Activated naive CD8-positive, alpha-beta T cell (primary cell): Measurements from ENCODE around the gene CEBPE.

Source experiments
- H3K27ac Mint-ChIP-seq: one replicate; pipeline ENCODE4 v1.8.0; 2021; ENCODE audit warnings: mixed read lengths
- H3K27me3 Mint-ChIP-seq: one replicate; pipeline ENCODE4 v1.8.0; 2021; ENCODE audit warnings: mixed read lengths
- H3K36me3 Mint-ChIP-seq: one replicate; pipeline ENCODE4 v1.8.0; 2021; ENCODE audit warnings: mixed read lengths
- H3K4me1 Mint-ChIP-seq: one replicate; pipeline ENCODE4 v1.8.0; 2021; ENCODE audit warnings: low read depth, mixed read lengths
- H3K4me3 Mint-ChIP-seq: one replicate; pipeline ENCODE4 v1.8.0; 2021; ENCODE audit warnings: mild to moderate bottlenecking, mixed read lengths
- H3K9me3 Mint-ChIP-seq: one replicate; pipeline ENCODE4 v1.8.0; 2021; ENCODE audit warnings: low read depth, mixed read lengths

CEBPE gene

DNA sequence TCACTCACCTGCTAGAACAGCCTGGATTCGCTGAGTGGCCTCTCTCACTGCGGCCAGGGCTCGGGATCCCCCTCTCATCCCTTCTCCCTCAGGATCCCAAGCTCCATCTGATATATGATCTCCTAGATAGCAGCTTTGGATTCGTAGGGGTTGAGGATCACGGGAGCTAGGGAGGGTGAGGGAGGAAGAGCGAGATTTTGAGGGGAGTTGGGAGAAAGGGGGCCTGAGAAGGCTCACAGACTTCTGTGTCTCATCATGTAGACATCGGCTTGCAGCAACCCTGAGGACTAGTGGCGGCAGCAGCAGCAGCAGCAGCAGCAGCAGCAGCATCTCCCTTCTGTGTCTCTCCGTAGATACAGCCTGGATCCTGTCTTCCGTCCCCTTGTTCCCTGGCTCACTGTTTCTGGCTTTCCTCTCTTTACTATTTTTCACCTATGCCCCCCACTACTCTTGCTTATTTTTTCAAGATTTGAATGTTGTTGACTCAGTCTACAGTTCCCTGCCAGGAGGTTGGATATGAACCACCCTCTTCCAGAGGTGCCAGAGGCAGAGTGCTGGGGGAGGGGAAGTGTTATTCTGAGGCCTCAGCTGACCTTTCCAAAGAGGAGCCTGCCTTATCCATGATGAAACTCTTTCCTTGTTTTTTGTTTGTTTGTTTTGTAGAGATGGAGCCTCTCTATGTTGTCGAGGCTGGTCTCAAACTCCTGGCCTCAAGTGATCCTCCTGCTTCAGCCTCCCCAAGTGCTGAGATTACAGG lies 14.3 kb downstream of the CEBPE start, which contains the start of gene CIROP:
TSS of gene CIROP (minus strand) at position 399 of the 757 bp plus-strand sequence. CDS start at position 330, 69 bp downstream.
- Mint-ChIP-seq H3K27me3 (no peaks in the 10 kb centered on the region), H3K27ac (no peak within 1 kb of the TSS), H3K9me3 (no peaks in the 10 kb centered on the region), H3K4me3 (no peak within 1 kb of the TSS), H3K36me3 (no peaks in the 10 kb centered on the region), H3K4me1 (no peaks in the 10 kb centered on the region)

DNA sequence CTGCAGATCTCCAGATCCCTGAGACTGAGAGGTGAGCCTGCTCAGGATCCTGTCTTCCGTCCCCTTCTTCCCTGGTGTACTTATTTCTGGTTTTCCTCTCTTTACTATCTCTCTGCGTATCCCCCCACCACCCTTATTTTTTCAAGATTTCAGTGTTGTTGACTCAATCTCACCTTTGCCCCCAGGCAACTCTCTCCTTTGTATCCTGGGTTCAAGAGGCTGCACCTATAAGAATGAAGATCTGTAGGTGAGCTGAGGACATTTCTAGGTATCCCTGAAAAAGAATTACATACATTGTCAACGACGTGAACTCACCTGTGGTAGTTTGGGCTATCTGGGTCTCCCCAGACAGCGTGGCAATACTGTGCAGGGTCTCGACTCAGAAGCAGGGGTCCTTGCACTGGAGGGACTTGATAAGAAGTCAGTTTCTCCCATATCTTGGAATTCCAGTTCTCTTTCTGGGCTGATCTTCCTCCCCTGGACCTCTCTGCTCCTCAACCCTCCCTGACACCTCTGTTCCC lies 14.9 kb downstream of the CEBPE start:
- H3K27me3 Mint-ChIP-seq = no peaks in the 10 kb centered on the region
- H3K4me3 Mint-ChIP-seq = no peak overlapping the region
- peaks cover 1% of the 10 kb centered on the region for H3K36me3 Mint-ChIP-seq
- no peaks in the 10 kb centered on the region for H3K4me1 Mint-ChIP-seq
- H3K9me3 Mint-ChIP-seq = no peaks in the 10 kb centered on the region
- no peak overlapping the region for H3K27ac Mint-ChIP-seq

DNA sequence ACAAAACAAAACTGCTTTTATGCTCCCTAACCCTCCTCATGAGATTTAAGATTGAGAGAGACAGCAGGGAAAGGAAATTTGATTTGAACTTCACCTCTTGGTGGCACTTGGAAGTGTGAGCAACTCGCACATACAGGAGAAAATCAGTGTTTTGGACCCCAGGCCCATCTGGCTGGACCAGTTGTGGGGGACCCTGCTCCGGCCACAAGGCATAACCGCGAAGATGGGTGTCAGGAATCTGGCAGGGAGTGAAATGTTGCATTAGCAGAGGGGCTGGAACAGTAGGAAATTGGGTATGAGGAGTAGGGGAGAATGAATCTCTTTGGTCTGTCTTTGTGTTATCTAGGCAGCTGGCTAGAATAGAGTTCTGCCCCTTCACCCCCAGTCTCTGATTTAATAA lies 15.5 kb downstream of the CEBPE start:
- Mint-ChIP-seq H3K27me3 (no peaks in the 10 kb centered on the region), H3K9me3 (no peaks in the 10 kb centered on the region), H3K27ac (no peak overlapping the region), H3K4me1 (peaks cover 2% of the 10 kb centered on the region), H3K36me3 (peaks cover 5% of the 10 kb centered on the region), H3K4me3 (no peak overlapping the region)

DNA sequence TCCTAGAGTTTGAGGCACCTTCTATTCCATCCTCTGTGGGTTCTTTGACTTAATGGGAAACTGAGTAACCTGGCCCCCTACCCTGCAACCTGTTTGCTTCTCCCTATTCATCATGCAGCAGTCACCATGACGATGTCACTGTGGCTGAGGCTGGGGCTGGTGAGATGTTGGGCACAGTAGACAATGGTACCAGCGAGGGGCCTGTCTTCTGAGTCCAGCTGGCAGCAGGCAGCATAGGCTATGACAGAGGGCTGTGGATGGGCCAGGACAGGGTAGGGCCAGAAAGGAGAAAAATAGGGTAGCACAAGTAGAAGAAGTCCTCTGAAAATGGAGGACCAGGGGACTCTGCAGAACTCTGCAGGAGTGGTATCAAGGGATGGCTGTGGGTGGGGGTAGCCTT lies 16.3 kb downstream of the CEBPE start:
- no peaks in the 10 kb centered on the region for H3K9me3 Mint-ChIP-seq
- H3K36me3 Mint-ChIP-seq = peaks cover 6% of the 10 kb centered on the region
- H3K27ac Mint-ChIP-seq = no peak overlapping the region
- no peak overlapping the region for H3K4me3 Mint-ChIP-seq
- no peaks in the 10 kb centered on the region for H3K27me3 Mint-ChIP-seq
- H3K4me1 Mint-ChIP-seq = peaks cover 6% of the 10 kb centered on the region

DNA sequence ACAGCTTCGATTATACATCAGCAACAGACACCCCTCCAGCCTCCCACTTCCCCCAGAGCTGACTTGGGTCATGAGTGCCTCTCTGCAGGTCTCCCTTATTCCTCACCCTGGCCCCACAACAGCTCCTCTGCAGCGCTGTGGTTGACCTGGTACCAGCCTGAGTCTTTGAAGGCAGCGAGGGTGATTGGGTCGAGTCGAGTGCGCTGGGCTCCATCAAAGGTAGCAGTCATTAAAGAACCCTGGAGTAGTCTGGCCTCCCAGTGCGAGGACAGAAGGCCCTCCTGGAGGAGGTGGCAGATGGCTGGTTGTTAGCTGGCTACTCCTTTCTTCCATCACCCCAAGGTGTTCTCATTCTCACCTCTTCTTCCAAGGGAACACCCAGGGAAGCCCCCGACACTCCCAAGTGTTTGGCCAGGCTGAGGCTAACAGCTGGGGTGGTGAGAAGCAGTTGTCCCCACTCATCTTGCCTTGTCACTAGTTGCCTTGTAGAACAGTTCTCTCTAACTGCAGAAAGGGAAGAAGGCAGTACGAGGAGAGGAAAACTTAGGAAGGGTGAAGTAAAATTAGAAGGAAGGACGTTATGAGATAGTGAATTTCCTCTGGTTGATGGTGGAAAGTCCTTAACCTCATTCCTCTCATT lies 16.9 kb downstream of the CEBPE start:
- Mint-ChIP-seq H3K27ac (no peak overlapping the region), H3K27me3 (no peaks in the 10 kb centered on the region), H3K4me1 (peaks cover 13% of the 10 kb centered on the region), H3K4me3 (no peak overlapping the region), H3K36me3 (peaks cover 10% of the 10 kb centered on the region), H3K9me3 (no peaks in the 10 kb centered on the region)

DNA sequence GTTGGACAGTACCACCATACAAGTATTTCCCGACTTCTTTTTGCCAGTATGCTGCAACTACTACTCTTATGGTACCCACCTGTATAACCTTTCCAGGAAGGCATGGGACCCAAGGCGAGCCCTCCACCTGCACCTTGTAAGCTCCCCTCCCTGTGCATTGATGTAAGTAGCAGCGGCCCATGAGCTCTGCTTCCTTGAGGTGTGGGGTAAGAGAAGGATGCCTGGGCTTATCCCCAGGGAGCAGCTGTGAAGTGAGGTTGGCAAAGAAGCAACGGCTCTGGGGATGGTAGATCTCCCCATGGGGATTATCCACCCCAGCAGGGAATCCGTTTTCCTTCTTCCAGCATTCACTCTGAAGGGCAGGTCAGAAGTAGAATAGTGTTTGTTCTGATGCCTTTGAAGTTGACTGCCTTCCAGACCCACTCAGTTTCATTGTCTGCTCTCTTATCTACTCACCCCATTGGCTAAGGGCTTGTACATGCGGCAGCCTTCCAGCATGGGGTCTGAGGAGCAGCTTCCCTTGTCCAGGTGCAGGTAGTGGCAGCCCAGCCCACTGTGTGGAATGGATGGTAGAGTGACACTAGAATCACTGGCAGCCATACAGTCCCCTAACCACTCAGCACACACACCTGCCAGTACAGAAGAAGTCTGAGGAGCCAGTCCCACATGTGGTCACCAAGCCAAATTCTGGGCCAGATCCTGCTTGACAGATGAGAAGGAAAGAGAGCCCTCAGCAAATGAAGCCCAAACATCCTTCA lies 17.7 kb downstream of the CEBPE start:
- no peaks in the 10 kb centered on the region for H3K9me3 Mint-ChIP-seq
- H3K4me3 Mint-ChIP-seq = no peak overlapping the region
- H3K36me3 Mint-ChIP-seq = peaks cover 10% of the 10 kb centered on the region
- H3K27me3 Mint-ChIP-seq = no peaks in the 10 kb centered on the region
- H3K4me1 Mint-ChIP-seq = peaks cover 20% of the 10 kb centered on the region
- H3K27ac Mint-ChIP-seq = no peak overlapping the region

DNA sequence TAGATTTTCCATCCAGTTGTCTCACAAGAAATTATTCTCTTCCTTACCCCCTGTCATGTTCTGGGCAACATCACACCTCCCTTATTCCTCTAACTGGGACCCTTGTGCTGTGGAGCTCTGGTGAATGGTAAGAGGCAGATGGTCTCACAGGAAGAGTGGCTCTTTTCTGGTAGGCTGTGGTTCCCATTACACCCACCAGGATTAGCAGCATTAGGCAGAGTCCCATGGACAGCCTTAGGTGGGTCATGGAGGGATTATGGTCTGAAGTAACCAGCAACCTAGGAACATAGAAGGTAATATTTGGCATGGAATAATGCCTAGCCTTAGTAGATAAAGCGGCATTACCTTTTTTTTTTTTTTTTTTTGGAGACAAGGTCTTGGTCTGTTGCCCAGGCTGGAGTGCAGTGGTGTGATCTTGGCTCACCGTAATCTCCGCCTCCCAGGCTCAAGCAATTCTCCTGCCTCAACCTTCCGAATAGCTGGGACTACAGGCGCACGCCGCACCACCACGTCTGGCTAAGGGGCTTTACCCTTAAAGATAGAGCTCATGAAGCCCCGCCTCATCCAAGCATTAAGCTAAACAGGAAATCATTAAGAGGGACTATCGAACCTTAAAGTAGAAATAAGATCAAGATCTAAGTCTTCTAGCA lies 19.7 kb downstream of the CEBPE start:
- H3K27ac Mint-ChIP-seq = no peak overlapping the region
- H3K4me1 Mint-ChIP-seq = peaks cover 25% of the 10 kb centered on the region
- H3K9me3 Mint-ChIP-seq = no peaks in the 10 kb centered on the region
- no peaks in the 10 kb centered on the region for H3K27me3 Mint-ChIP-seq
- H3K4me3 Mint-ChIP-seq = no peak overlapping the region
- peaks cover 10% of the 10 kb centered on the region for H3K36me3 Mint-ChIP-seq

DNA sequence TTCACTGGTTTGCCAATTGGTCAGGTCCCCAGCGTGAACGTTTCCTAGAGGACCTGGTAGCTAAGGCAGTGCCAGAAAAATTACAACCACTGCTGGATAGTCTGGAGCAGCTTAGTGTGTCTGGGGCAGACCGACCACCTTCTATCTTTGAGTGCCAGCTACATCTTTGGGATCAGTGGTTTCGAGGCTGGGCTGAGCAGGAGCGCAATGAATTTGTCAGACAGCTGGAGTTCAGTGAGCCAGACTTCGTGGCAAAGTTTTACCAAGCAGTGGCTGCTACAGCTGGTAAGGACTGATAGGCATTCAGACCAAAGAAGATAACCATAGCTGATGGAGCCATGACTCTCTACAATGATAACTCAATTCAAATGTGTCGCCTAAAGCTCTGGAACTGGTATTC lies 21.3 kb downstream of the CEBPE start:
- H3K4me3 Mint-ChIP-seq = no peak overlapping the region
- H3K36me3 Mint-ChIP-seq = peaks cover 13% of the 10 kb centered on the region
- H3K27ac Mint-ChIP-seq = peak overlapping the region; percentile 36
- H3K9me3 Mint-ChIP-seq = no peaks in the 10 kb centered on the region
- H3K27me3 Mint-ChIP-seq = no peaks in the 10 kb centered on the region
- peaks cover 35% of the 10 kb centered on the region for H3K4me1 Mint-ChIP-seq

DNA sequence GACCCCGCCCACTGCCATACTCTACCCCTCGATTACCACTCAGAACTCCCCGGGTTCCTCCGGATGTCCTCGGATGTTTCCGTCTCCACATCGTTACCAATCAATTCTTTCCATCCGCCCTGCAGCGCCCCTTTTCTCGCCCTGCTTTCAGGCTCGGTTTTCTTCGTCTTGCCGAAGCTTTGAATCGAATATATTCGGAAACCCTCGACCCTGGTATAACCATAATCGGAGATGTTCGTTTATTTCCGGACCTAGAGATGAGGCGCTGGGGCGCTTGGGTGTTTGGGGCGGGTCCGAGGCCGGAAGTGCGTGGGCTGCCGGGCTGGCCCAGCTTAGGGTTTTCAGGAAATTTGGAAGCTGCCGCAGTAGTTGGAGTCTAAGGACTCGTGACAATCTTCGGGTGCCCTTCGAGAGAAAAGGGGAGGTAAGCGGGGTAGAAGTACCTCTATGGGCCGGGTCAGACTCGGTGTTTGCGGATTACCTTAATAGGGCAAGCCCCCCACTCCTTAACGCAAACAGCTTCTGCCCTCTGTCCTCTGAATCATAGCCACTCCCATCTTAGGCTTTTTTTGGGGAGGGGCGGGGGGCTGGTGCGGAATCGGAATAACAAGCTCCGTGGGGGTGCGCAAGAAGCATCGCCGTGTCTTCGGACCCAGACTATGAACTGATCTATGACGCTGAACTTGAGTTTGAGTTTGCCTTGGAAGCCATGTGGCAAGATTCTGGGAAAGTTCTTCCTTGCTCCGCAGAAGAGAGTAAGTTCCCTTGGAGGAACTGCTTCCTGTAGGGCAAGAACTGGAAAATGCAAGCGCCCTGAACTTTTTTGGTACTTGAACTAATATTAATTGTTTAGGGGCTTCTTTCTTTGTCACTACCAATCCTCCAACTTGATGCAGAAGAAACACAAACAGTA lies 23.6 kb downstream of the CEBPE start, which contains the start of gene C14orf119:
TSS of gene C14orf119 (plus strand) at position 310 of the 913 bp plus-strand sequence. CDS start 2,154 bp downstream, outside the sequence.
- Mint-ChIP-seq H3K4me3 (no peak within 1 kb of the TSS), H3K36me3 (peaks cover 20% of the 10 kb centered on the region), H3K9me3 (no peaks in the 10 kb centered on the region), H3K27ac (no peak within 1 kb of the TSS), H3K4me1 (peaks cover 49% of the 10 kb centered on the region), H3K27me3 (no peaks in the 10 kb centered on the region)

DNA sequence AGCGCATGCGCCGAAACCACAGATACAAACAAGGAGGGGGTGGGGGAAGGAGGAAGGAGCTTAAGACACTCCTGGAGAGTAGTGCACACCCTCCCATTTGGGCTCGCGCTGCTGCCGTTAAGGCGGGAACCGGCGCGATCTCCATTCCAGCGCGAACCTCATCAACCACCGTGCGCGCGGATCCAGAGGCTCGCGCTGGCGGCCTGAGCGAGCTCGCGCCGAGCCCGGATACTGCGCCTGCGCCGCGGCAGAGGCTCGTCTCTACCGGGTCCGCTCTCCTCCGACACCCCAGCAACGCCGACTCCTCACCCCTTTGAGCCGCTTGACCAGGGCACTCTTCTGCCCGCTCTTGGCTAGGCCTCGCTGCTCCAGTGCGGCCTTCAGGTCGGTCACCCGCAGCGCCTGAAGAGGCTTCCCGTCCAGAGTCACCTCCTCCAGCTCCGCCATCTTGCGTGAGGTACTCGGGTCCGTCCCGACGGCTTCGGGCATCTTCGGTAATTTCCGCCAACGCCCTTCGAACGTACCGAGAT lies 24.3 kb downstream of the CEBPE start, which contains the start of gene ACIN1:
TSS of gene ACIN1 (minus strand) at position 471 of the 530 bp plus-strand sequence. CDS start at position 447, 24 bp downstream.
- Mint-ChIP-seq H3K36me3 (peaks cover 24% of the 10 kb centered on the region), H3K9me3 (no peaks in the 10 kb centered on the region), H3K4me1 (peaks cover 55% of the 10 kb centered on the region)

DNA sequence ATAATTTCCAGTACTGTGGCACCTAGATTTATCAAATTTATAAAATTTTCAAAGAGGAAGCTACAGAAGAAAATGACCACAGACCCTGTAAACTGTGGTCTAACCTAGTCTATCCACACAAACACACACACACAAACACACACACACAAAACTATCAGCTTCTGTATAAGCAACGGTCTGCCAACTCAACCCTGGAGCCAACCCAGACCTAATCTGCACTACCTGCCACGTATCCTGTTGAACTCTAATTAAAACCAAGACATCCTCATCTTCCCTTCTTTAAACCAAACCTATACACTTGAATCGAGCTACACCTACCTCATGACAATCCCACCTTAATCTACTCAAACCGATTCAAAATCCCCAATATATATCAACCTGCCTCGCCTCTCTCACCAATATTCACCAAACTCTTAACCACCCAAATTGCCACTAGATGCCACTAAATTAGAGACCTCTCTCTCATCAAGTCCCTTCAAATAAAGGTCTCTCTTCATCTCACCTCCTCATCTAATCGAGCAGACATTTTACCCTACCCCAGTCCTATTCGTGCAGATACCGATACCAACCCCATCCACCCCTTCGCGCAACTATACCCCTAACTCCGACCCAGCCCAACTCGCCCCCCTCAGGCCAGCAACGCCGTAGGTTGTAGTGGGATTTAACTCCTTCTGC lies 24.9 kb downstream of the CEBPE start:
- Mint-ChIP-seq H3K4me1 (peaks cover 59% of the 10 kb centered on the region), H3K9me3 (no peaks in the 10 kb centered on the region), H3K27ac (no peak overlapping the region), H3K4me3 (no peak overlapping the region), H3K27me3 (no peaks in the 10 kb centered on the region), H3K36me3 (peaks cover 27% of the 10 kb centered on the region)

More for the DNA sequence above, 24.3 kb downstream of the CEBPE start, which contains the start of gene ACIN1:
- Mint-ChIP-seq H3K27ac (no peak within 1 kb of the TSS), H3K4me3 (no peak within 1 kb of the TSS), H3K27me3 (no peaks in the 10 kb centered on the region)

DNA sequence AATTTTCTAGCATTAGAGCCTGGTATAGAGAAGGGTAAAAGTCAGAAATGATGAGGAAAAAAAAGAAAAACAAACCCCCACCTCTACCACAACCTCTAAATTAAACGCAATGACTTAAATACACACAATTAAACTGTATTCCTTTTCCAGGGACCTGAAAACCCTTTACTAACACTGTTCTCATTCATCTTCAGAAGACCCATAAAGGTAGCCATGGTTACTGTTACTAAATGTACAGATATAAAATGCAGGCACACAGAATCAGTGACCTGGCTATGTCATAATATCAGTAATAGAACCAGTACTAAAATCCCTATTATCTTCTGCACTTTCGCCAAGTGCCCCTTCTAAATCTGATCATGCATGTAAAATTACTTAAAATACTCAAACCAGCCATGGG lies 25.5 kb downstream of the CEBPE start:
- H3K36me3 Mint-ChIP-seq = peaks cover 24% of the 10 kb centered on the region
- no peak overlapping the region for H3K4me3 Mint-ChIP-seq
- H3K4me1 Mint-ChIP-seq = peaks cover 57% of the 10 kb centered on the region
- H3K27ac Mint-ChIP-seq = peak overlapping the region; percentile 29
- H3K27me3 Mint-ChIP-seq = no peaks in the 10 kb centered on the region
- no peaks in the 10 kb centered on the region for H3K9me3 Mint-ChIP-seq

DNA sequence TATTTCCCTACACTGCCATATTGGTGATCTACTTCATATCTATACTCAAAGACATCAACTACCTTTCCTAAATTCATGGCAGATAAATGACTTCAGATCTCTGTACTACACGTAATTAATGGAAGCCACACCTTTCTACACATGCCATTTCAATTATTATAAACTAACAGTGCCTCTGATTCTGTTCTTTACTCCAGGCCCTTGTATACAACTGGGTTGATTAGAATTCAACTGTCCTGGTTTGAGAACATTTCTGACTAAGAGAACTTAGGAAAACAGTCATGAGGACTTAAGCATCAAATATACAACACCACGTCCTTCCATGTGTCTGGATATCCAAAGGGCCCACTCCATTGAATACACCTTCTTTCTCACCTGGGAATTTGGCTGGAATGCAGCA lies 26.0 kb downstream of the CEBPE start:
- Mint-ChIP-seq H3K4me1 (peaks cover 54% of the 10 kb centered on the region), H3K27ac (peak overlapping the region; percentile 29), H3K9me3 (no peaks in the 10 kb centered on the region), H3K27me3 (no peaks in the 10 kb centered on the region), H3K4me3 (no peak overlapping the region), H3K36me3 (peaks cover 24% of the 10 kb centered on the region)
